ENCODE results near the gene CELSR3.

CELSR3 gene

GRCh38 chr3:48631516-48632448 lies 30.9 kb downstream of the CELSR3 start:
- DNase-seq: no peak

- DNase-seq: no peak
Measured at GRCh38 chr3:48630833-48631232, 31.9 kb downstream of the CELSR3 start.

- no peak for DNase-seq
Measured at GRCh38 chr3:48630407-48630806, 32.3 kb downstream of the CELSR3 start.

DNA sequence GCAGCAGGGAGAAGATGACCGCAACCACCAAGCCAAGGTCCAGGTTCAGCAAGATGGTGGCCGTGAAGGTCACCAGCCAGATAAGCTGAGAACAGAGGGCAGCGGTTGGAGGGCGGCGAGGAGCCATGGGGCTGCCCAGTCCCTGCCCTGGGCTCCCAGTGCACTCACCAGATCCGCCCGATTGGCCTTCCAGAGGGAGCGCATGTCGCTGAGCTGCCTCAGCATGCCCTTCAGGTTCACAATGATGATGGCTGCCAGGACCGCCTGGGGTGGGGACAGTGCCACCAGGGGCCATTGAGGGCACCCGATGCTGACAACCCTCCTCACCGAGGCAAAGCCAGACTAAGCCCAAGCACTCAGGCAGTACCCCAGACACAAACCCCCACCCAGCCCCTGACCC lies 32.8 kb downstream of the CELSR3 start:
- no peak for DNase-seq

GRCh38 chr3:48628277-48629017 lies 34.2 kb downstream of the CELSR3 start:
- DNase-seq: no peak

DNA sequence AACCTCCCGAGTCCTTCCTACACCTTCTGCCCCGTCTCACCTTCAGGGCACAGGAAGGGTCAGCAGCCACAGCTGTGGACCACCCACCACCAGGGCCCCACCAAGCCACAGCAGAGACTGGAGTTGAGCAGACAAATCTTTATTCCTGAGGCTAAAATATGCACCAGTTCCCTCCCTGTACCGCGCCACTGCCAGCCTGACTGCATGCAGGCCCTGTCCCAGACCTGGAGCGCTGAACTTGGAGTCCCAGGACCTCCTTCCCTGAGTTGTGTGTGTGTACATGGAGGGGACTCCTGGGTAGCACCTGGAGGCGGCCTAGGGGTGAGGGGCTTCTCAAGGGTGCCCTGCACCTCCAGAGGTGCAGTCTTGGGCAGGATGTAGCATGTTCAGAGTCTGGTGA lies 37.1 kb downstream of the CELSR3 start:
- DNase-seq: no peak

GRCh38 chr3:48624767-48625166 lies 37.9 kb downstream of the CELSR3 start:
- DNase-seq: no peak

DNA sequence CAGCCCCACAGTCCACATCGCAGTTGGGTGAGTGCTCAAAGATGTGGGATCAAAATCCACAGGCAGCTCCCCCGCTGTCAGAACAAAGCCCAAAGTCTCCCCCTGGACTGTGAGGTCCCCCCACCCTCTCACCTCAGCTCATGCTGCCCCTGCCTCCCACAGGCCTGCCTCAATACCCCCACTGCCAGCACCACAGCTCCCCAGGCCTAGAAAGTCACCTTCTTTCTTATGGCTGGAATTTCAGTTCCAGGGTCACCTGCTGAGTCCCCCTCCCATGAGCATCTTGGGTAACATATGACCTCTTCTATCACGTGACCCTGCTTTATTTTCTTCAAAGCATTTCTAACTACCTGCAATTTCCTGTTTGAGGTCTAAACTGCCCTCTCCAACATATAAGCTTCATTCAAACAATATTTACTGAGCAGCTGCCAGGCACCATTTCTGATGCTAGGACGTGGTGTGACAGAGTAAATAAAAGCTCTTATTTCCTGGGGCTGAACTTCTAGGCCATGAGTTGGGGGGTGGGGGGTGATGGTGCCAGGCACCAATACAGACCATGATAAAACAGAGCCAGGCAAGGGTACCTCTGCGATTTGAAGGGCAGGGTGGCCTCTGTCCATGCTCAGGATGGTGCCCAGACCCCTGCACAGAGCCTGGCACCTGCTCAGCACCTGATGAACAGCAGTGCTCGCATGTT lies 38.7 kb downstream of the CELSR3 start:
- DNase-seq: no peak

- DNase-seq: no peak
Measured at GRCh38 chr3:48621461-48621869, 41.2 kb downstream of the CELSR3 start, which contains the start of gene TMEM89. Gene TMEM89 (minus strand): TSS chr3:48621769. CDS start chr3:48621756, 13 bp downstream.

GRCh38 chr3:48619541-48620524 lies 42.9 kb downstream of the CELSR3 start:
- DNase-seq: no peak

- no peak for DNase-seq
Measured at GRCh38 chr3:48617559-48617958, 45.1 kb downstream of the CELSR3 start.

DNA sequence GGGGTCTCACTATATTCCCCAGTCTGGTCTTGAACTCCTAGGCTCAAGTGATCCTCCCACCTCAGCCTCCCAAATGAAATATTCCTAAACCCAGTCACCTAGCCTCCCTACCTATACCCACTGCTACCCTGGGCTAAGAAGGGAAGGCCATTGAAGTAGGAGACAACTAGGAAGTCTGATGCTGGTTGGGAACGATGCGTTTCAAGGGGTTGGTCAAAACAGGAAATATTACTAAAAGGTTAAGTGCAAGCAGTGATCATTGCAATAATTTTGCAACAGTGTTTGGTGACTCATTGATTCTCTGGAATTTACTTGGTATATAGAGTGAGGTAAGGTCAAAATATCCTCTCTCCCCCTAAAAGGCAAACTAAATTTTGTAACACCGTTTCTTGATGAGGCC lies 48.6 kb downstream of the CELSR3 start:
- no peak for DNase-seq

DNA sequence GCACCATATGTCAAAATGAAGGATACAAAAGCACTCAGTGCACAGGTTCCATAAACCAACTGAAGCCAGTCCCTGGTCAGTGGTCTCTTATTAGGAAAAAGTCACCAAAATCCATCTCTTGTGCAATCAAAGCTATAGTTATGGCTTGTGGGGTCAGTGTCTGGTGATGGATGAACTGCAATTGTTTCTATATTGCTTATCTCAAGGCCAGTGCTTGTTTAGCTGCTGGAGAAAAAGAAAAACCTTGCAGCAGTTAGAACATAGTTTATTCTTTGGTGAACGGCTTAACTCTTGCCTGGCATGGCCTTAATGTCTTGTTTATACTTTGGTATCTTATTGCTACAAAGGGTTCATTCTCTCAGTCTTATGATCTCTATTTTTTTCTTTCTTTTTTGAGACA lies 50.4 kb downstream of the CELSR3 start:
- no peak for DNase-seq

DNA sequence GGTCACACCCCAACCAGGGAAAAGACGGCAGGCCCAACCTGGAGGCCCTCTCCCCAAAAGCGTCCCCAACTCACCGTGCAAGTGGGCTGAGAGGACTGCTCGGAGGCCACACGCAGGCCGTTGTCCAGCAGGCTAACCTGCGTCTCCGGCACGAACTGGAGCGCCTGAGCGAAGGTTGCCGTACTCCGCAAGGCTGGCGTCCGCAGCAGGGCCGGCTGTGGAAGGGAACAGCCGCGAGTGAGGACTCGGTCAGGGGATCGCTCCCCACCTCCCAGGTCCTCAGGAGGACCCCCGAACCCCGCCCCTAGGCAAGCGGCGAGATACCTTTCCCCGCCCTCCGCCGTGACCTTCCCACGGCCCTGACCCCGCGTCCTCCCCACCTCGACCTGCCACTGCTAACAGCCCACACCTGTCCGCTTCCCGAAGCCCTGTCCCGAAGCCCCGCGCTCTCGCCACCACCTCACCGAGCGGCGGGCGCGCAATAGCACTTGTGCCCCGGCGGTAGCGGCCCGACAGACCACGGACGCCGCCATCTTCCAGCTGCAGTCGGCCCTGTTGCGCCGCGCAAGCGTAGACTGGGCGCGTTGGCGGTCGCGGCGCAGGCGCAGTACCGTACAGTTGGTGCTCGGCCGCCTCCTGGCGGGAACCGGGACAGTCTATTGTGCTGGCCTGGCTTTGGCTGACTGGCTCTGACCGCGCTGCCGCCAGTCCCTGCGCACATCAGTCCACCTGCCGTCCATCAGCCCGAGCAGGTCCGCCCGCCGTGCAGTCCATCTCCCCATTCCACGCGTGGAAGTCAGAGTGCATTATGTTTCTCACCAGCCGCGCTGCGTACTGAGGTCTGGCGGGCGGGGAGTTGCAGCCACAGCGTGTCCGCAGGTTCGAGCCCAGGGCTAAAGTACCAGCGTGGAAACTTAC lies 53.3 kb downstream of the CELSR3 start, which contains the start of gene UQCRC1:
UQCRC1 (minus strand) TSS at position 559 of the 918 bp plus-strand sequence; CDS start at position 533, 26 bp downstream.
- peak; percentile 77 for DNase-seq

DNA sequence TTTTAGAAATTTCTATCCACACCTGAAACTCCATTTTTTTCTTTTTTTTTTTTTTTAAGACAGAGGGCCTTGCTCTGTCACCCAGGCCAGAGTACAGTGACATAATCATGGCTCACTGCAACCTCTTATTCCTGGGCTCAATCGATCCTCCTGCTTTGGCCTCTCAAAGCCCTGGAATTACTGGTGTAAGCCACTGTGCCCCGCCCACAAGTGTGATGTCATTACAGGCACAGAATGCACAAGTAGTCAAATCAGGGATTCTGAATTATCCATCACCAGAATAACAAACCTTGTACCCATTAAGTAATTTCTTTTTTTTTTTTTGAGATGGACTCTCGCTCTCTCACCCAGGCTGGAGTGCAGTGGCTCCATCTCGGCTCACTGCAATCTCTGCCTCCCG lies 55.2 kb downstream of the CELSR3 start:
- no peak for DNase-seq

DNA sequence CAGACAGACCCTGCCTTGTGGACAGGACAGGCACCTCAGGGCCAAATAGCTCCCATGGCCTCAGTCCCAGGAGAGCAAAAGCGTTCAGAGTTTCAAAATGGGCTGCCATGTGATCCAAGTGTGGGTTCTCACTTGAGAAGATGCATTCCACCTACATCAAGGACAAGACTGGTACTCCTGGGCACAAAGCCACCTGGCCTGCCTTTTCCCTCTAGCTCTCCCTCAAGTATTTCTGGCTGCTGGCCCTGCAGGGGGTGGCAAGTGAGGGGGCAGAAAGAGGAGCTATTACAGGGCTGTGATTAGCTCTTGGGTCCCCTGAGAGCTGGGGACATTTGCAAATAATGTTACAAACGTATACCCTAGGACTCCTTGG lies 61.1 kb downstream of the CELSR3 start:
- no peak for DNase-seq

- no peak for DNase-seq
Measured at GRCh38 chr3:48600711-48601621, 61.7 kb downstream of the CELSR3 start.

GRCh38 chr3:48599509-48600285 lies 63.0 kb downstream of the CELSR3 start:
- no peak for DNase-seq

- DNase-seq: no peak
Measured at GRCh38 chr3:48599077-48599501, 63.6 kb downstream of the CELSR3 start.
